Stimulated activated naive CD8-positive, alpha-beta T cell treated with anti-CD3 and anti-CD28 coated beads, Interleukin-15, amount 100 ng/mL, for 72 hours (primary cell): ENCODE results near the gene COL20A1.

Experiments
- ATAC-seq: fragments of 150-1000 bp; cut with Tn5 transposase; 2 replicates; pipeline ENCODE4 v1.10.0; 2021; ENCODE audit warnings: mild to moderate bottlenecking, moderate library complexity
- DNase-seq, 2 donors: peaks; one replicate each; pipeline ENCODE4 v3.0.0; 2021 to 2022
- H3K27ac Mint-ChIP-seq, 2 donors: one replicate each; pipeline ENCODE4 v1.8.0; 2022; ENCODE audit warnings: mild to moderate bottlenecking in 2 of 2, mixed read lengths in 2 of 2, moderate library complexity in 2 of 2
- H3K27me3 Mint-ChIP-seq: one replicate; pipeline ENCODE4 v1.8.0; 2022; ENCODE audit warnings: mixed read lengths
- H3K4me1 Mint-ChIP-seq: one replicate; pipeline ENCODE4 v1.8.0; 2022; ENCODE audit warnings: mild to moderate bottlenecking, mixed read lengths
- H3K4me3 Mint-ChIP-seq, 2 donors: one replicate each; pipeline ENCODE4 v1.8.0; 2022; ENCODE audit warnings: mild to moderate bottlenecking in 2 of 2, mixed read lengths in 2 of 2, moderate library complexity in 1 of 2
- H3K9me3 Mint-ChIP-seq, 2 donors: one replicate each; pipeline ENCODE4 v1.8.0; 2022; ENCODE audit warnings: mixed read lengths in 2 of 2

COL20A1 gene

DNA sequence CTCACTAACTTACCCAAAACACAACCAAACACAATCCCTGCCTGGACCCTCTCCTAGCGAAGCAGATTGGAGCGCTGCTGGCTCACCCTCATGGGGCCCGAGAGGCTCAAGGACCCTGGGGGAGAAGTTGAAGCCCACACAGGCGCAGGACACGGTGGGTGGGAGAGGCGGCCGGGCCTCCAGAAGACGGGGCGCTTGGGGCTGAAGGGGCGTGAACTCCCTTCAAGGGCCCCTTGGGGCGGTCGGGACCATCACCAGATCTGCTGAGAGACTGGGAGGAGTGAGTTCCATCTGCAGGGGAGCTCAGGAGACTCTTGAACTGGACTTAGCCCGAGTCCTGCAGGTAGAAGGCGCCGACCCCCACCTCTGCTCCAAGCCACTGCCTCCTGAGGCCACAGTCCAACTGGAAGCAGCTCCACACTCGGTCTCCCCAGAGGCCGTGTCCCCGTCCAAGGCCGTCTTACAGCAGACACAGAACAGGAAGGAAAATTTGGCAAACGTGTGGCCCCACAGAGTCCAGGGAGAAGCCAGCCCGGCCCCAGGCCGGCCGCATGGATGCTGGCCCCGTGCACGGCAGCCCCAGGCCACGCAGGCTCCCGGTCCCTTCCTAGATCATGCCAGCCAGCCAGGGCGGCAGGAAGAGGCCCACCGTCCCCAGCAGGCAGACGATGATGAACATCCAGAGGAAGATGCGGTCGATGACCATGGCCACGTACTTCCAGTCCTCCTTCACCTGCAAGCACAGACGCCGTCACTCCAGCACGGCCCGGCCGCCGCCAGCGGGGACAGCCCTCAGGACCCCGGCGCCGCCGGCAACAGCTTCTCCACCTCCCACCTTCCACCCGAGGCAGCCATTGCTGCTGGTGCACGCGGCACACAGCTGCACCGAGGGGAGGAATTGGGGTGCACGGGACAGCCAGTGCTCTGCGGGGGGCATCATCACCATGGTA, 53.4 kb downstream of the COL20A1 start:
- peaks cover 4 to 15% of the 10 kb centered on the region in 2 donors for H3K9me3 Mint-ChIP-seq
- DNase-seq = no peak
- no peak for ATAC-seq
- peaks cover 11% of the 10 kb centered on the region for H3K27me3 Mint-ChIP-seq
- H3K27ac Mint-ChIP-seq = no peak overlapping the region
- no peak overlapping the region for H3K4me3 Mint-ChIP-seq
- no peaks in the 10 kb centered on the region for H3K4me1 Mint-ChIP-seq

GRCh38 chr20:63347081-63347741, 54.2 kb downstream of the COL20A1 start:
- ATAC-seq (no peak), DNase-seq (no peak)
- Mint-ChIP-seq H3K4me3 (no peak overlapping the region), H3K27me3 (peaks cover 3% of the 10 kb centered on the region), H3K9me3 (peaks cover 4 to 15% of the 10 kb centered on the region in 2 donors), H3K27ac (no peak overlapping the region), H3K4me1 (no peaks in the 10 kb centered on the region)

- H3K9me3 Mint-ChIP-seq = peaks cover 4 to 15% of the 10 kb centered on the region in 2 donors
- DNase-seq (no peak), ATAC-seq (no peak)
- no peaks in the 10 kb centered on the region for H3K27me3 Mint-ChIP-seq
- H3K4me3 Mint-ChIP-seq = no peak overlapping the region
- H3K4me1 Mint-ChIP-seq = no peaks in the 10 kb centered on the region
- H3K27ac Mint-ChIP-seq = no peak overlapping the region
These were observed 55.2 kb downstream of the COL20A1 start for GRCh38 chr20:63347950-63348827.

GRCh38 chr20:63348828-63349515, 56.0 kb downstream of the COL20A1 start:
- no peak overlapping the region for H3K27ac Mint-ChIP-seq
- H3K27me3 Mint-ChIP-seq = no peaks in the 10 kb centered on the region
- DNase-seq (no peak), ATAC-seq (no peak)
- H3K9me3 Mint-ChIP-seq = peaks cover 4 to 15% of the 10 kb centered on the region in 2 donors
- H3K4me3 Mint-ChIP-seq = no peak overlapping the region
- no peaks in the 10 kb centered on the region for H3K4me1 Mint-ChIP-seq

GRCh38 chr20:63349516-63349895, 56.5 kb downstream of the COL20A1 start:
- Mint-ChIP-seq H3K27ac (peak overlapping the region in 1 of 2 donors; percentile 19), H3K27me3 (peaks cover under 1% of the 10 kb centered on the region), H3K9me3 (peaks cover 4 to 15% of the 10 kb centered on the region in 2 donors), H3K4me1 (no peaks in the 10 kb centered on the region), H3K4me3 (no peak overlapping the region)
- DNase-seq = no peak
- no peak for ATAC-seq

DNA sequence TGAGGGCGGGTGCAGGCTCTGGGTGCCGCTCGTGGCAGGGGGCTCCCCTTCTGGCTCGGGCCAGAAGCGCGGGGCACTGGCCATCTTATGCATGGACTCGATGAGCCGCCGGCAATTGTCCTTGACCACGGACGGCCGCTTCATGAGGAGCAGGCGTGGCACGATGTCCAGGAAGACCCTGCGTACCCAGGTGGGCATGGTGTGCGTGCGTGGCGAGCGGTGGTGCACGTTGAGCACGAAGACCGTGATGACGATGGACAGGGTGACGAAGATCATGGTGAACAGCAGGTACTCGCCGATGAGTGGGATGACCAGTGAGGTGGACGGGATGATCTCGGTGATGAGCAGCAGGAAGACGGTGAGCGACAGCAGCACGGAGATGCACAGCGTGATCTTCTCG, 57.2 kb downstream of the COL20A1 start:
- Mint-ChIP-seq H3K27ac (no peak overlapping the region), H3K4me1 (no peaks in the 10 kb centered on the region), H3K27me3 (peaks cover 7% of the 10 kb centered on the region), H3K9me3 (peaks cover 4 to 15% of the 10 kb centered on the region in 2 donors), H3K4me3 (no peak overlapping the region)
- ATAC-seq (no peak), DNase-seq (no peak)

DNA sequence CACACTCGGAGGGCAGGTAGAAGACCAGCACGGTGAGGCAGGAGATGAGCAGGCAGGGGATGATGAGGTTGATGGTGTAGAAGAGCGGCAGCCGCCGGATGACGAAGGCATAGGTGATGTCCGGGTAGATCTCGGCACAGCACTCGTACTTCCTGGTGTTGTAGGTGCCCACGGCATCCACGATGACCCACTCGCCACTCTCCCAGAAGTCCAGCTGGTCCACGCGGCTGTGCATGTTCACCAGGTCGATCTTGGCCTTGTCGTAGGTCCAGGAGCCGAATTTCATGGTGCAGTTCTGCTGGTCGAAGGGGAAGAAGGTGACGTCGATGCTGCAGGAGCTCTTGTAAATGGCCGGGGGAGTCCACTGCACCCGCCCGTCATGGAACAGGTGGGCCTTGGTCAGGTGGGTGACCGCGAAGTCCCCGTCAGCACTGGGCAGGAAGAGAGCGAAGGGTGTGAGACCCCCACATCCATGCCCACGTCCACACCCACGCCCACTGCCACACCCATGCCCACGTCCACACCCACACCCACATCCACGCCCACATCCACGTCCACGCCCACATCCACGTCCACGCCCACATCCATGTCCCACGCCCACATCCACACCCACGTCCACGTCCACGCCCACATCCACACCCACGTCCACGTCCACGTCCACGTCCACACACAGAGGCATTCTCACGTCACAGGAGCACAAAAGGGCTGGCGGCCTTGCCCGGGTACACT, 57.8 kb downstream of the COL20A1 start:
- no peak overlapping the region for H3K4me3 Mint-ChIP-seq
- ATAC-seq = no peak
- peaks cover 13% of the 10 kb centered on the region for H3K27me3 Mint-ChIP-seq
- DNase-seq = no peak
- H3K4me1 Mint-ChIP-seq = no peaks in the 10 kb centered on the region
- peak overlapping the region in 1 of 2 donors; percentile 76 for H3K27ac Mint-ChIP-seq
- H3K9me3 Mint-ChIP-seq = peaks cover 4 to 15% of the 10 kb centered on the region in 2 donors

GRCh38 chr20:63351326-63351700, 58.3 kb downstream of the COL20A1 start:
- Mint-ChIP-seq H3K4me1 (no peaks in the 10 kb centered on the region), H3K4me3 (no peak overlapping the region), H3K9me3 (peaks cover 4 to 15% of the 10 kb centered on the region in 2 donors), H3K27ac (peak overlapping the region in 1 of 2 donors; percentile 76), H3K27me3 (peaks cover 14% of the 10 kb centered on the region)
- DNase-seq = no peak
- ATAC-seq = no peak

DNA sequence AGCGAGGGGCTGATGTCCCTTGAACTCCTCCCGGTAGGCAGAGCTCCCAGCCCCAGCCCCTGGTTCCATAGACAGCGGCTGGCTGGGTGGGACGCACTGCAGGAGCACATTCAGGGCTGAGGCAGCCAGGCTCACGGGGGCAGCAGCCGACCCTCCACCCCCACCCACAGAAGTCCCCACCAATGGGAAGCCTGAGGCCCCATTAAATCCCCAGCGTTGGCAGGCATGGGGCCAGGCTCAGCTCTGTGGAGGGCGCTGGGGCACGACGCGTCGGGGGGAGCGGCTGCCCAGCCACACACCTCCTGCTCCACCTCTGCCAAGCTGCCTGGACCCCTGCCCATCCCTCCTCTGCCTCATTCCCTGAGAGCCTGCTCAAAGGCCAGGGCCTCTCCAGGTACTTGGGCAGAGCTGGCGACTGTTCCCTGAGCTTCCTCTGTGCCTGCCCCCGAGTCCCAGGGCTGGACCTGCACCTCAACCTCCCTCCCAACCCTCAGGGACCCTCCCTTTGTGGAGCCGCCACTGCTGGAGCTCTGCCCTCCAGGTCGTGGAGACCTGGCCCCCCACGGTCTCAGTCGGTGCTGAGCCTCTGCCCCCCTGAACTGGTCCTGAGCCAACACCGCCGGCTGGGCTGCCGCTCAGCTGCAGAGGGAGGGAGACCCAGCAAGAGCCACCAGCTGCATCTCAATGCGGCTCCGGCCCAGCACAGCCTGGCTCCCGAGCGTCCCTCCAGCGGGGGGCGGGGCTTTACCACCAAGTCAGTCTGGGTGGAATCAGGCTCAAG, 59.0 kb downstream of the COL20A1 start:
- H3K4me3 Mint-ChIP-seq = no peak overlapping the region
- H3K4me1 Mint-ChIP-seq = no peaks in the 10 kb centered on the region
- peaks cover 4 to 15% of the 10 kb centered on the region in 2 donors for H3K9me3 Mint-ChIP-seq
- H3K27me3 Mint-ChIP-seq = peaks cover 14% of the 10 kb centered on the region
- DNase-seq = no peak
- no peak for ATAC-seq
- H3K27ac Mint-ChIP-seq = no peak overlapping the region

GRCh38 chr20:63352811-63353221, 59.8 kb downstream of the COL20A1 start:
- ATAC-seq (no peak), DNase-seq (no peak)
- Mint-ChIP-seq H3K4me3 (no peak overlapping the region), H3K9me3 (peaks cover 4 to 15% of the 10 kb centered on the region in 2 donors), H3K4me1 (no peaks in the 10 kb centered on the region), H3K27ac (no peak overlapping the region), H3K27me3 (peaks cover 14% of the 10 kb centered on the region)

DNA sequence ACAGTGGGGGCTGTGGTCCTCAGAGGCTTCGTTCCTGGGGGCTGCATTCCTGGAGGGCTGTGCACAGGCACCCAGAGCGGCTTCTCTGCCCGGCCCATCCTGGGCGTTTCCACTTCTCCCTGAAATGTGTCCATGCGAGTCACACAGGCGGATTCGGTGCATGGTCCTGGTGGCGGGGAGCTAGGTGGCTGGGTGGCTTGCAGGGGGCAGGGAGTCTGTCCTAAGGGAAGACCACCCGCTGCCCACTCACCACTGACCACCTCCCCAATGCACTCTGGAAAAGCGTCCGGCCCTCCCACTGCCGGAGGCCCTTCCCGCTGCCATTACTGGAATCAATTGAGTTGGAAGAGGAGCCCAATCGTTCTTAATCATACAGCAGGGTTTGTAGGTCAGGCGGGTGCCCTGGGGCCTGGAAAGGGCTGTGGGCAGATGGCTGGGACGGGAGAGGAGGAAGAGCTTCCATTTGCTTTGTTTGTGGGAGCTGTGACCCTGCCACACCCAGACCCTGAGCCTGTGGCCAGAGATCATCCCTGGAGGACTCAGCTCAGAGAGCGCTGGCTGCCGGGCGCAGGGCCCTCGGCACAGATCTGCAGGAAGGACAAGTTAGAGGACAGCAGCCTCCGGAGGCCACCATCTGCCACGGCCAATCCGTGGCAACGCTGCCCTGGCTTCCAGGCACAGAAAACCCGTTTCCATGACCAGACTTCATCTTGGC, 61.8 kb downstream of the COL20A1 start:
- Mint-ChIP-seq H3K4me3 (no peak overlapping the region), H3K4me1 (no peaks in the 10 kb centered on the region), H3K27ac (no peak overlapping the region), H3K9me3 (peaks cover 4 to 15% of the 10 kb centered on the region in 2 donors), H3K27me3 (peaks cover 25% of the 10 kb centered on the region)
- no peak for ATAC-seq
- no peak for DNase-seq

DNA sequence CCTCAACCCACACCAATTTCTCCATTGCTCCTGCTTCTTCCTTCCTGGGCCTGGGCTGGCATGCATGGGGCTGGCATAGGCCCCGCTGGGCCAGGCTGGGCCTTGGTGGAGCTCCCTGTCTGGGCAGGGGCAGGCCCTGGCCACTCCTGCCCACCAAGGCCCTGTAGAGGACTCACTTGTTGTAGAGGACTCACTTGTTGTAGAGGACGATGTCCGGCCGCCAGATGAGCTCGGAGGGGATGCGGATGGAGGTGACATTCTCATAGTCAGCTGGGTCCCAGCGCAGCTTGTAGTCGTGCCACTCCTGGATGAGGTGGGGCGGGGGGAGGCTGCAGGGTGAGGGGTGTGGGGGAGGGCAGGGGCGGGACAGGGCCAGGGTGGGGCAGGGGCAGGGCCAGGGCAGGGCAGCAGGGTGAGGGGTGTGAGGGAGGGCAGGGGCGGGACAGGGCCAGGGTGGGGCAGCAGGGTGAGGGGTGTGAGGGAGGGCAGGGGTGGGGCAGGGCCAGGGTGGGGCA, 62.9 kb downstream of the COL20A1 start:
- DNase-seq = no peak
- no peaks in the 10 kb centered on the region for H3K4me1 Mint-ChIP-seq
- H3K27ac Mint-ChIP-seq = no peak overlapping the region
- H3K27me3 Mint-ChIP-seq = peaks cover 36% of the 10 kb centered on the region
- no peak overlapping the region for H3K4me3 Mint-ChIP-seq
- peak; percentile 26 for ATAC-seq
- peaks cover 0 to 6% of the 10 kb centered on the region in 2 donors for H3K9me3 Mint-ChIP-seq

DNA sequence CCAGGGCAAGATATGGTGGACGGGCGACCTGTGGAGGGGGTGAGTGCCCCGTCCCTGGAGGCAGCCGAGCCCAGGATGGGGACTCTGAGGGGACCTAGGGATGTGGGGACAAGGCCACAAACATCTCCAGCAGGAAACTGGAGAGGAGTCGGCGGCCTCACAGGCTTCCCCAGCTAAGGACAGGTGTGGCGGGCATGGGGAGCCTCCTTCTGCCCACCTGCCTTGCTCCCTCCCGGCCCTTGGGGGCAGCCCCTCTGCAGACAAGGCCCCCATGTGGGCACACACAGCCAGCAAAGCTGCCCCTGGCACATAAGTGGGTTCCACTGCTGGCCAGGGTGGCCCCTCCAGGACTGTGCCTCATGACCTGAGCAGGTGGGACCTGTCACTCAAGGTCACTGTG, 63.5 kb downstream of the COL20A1 start:
- Mint-ChIP-seq H3K4me1 (no peaks in the 10 kb centered on the region), H3K9me3 (no peaks in the 10 kb centered on the region), H3K27me3 (peaks cover 39% of the 10 kb centered on the region), H3K4me3 (no peak overlapping the region), H3K27ac (no peak overlapping the region)
- DNase-seq (no peak), ATAC-seq (no peak)
